MM.1S (cell line): ENCODE results near the gene GRIK1.

ENCODE experiments used
- DNase-seq: peaks from one replicate; pipeline ENCODE4 v3.0.0-alpha.2; 2015
- H2AFZ ChIP-seq: fragments of 300-600 bp; sonication (generic); 2 replicates; pipeline ENCODE4 v1.6.0; 2016; ENCODE audit warnings: antibody characterized with exemption, low read length
- H3F3A ChIP-seq: fragments of 300-600 bp; sonication (generic); 2 replicates; pipeline ENCODE4 v1.6.1; 2016; ENCODE audit warnings: mild to moderate bottlenecking, antibody characterized with exemption, low read length, moderate library complexity, mixed read lengths; ENCODE audit not compliant: insufficient read depth
- H3K27ac ChIP-seq: fragments of 300-600 bp; sonication (generic); 2 replicates; pipeline ENCODE4 v1.5.1; 2016; ENCODE audit warnings: mild to moderate bottlenecking, low read length
- H3K27me3 ChIP-seq: fragments of 300-600 bp; sonication (generic); replicated peaks from 2 replicates; pipeline ENCODE4 v1.6.0; 2016; ENCODE audit warnings: low read length; ENCODE audit not compliant: insufficient read depth
- H3K36me3 ChIP-seq: fragments of 300-600 bp; sonication (generic); replicated peaks from 2 replicates; pipeline ENCODE4 v1.6.1; 2016; ENCODE audit warnings: mild to moderate bottlenecking, low read length, mixed read lengths; ENCODE audit not compliant: insufficient read depth
- H3K4me1 ChIP-seq: fragments of 300-600 bp; sonication (generic); 2 replicates; pipeline ENCODE4 v1.6.1; 2016; ENCODE audit warnings: low read length, mixed read lengths
- H3K4me2 ChIP-seq: fragments of 300-600 bp; sonication (generic); 2 replicates; pipeline ENCODE4 v1.6.0; 2016; ENCODE audit warnings: low read depth, low read length
- H3K4me3 ChIP-seq: fragments of 300-600 bp; sonication (generic); 2 replicates; pipeline ENCODE4 v1.5.1; 2016; ENCODE audit warnings: low read length, mixed read lengths
- H3K79me2 ChIP-seq: fragments of 300-600 bp; sonication (generic); 2 replicates; pipeline ENCODE4 v1.6.1; 2016; ENCODE audit warnings: mixed run types, low read length, mixed read lengths
- H3K9ac ChIP-seq: fragments of 300-600 bp; sonication (generic); 2 replicates; pipeline ENCODE4 v1.6.1; 2016; ENCODE audit warnings: low read length, mixed read lengths
- H3K9me2 ChIP-seq: fragments of 300-600 bp; sonication (generic); replicated peaks from 2 replicates; pipeline ENCODE4 v1.6.1; 2016; ENCODE audit warnings: mild to moderate bottlenecking, low read length, mixed read lengths; ENCODE audit not compliant: insufficient read depth
- H3K9me3 ChIP-seq: fragments of 300-600 bp; sonication (generic); replicated peaks from 2 replicates; pipeline ENCODE4 v1.6.1; 2016; ENCODE audit warnings: mild to moderate bottlenecking, low read length, mixed read lengths; ENCODE audit not compliant: insufficient read depth
- H4K20me1 ChIP-seq: fragments of 300-600 bp; sonication (generic); 2 replicates; pipeline ENCODE4 v1.6.1; 2016; ENCODE audit warnings: mild to moderate bottlenecking, low read length, moderate library complexity, mixed read lengths; ENCODE audit not compliant: insufficient read depth
- CTCF ChIP-seq: fragments of 300-600 bp; sonication (generic); IDR thresholded peaks from 2 replicates; pipeline ENCODE4 v1.5.1; 2016; ENCODE audit warnings: antibody characterized with exemption, low read length, mixed read lengths
- EZH2 ChIP-seq: fragments of 300-600 bp; sonication (generic); optimal IDR thresholded peaks from 2 replicates; pipeline ENCODE3; 2017; ENCODE audit warnings: low read depth, mild to moderate bottlenecking, antibody characterized with exemption, low read length, mixed read lengths
- EZH2phosphoT487 ChIP-seq: fragments of 300-600 bp; sonication (generic); IDR thresholded peaks from 2 replicates; pipeline ENCODE4 v1.6.1; 2018; ENCODE audit warnings: antibody characterized with exemption, low read length

GRIK1 gene

DNA sequence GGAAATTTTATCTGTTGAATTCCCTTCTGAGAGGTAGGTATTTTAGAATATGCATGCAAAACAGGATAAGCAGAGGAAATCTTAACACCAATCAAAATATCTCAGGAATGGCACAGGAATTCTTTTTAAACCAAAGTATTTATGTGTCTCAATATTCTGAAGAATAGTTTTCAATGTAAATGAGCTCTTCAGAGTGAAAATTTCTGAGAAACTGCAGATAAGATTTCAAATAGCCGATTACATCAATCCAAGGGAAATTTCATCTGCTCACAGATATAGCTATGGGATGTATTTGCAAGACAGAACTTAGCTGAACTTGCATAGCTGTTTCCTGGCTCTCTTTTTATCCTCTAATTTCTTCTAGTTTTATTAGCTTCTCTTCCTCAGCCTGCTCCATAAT is 209.5 kb downstream of the GRIK1 start:
- Histone ChIP-seq H3K4me3 (no peak overlapping the region), H3F3A (no peaks in the 10 kb centered on the region), H4K20me1 (no peaks in the 10 kb centered on the region), H3K9me3 (no peaks in the 10 kb centered on the region), H3K9me2 (no peaks in the 10 kb centered on the region), H3K4me1 (no peaks in the 10 kb centered on the region), H3K27ac (no peak overlapping the region), H3K9ac (no peak overlapping the region), H3K4me2 (no peak overlapping the region), H2AFZ (no peak overlapping the region), H3K27me3 (no peaks in the 10 kb centered on the region), H3K36me3 (no peaks in the 10 kb centered on the region), H3K79me2 (no peaks in the 10 kb centered on the region)
- DNase-seq: no peak
- no peak for TF ChIP-seq CTCF

DNA sequence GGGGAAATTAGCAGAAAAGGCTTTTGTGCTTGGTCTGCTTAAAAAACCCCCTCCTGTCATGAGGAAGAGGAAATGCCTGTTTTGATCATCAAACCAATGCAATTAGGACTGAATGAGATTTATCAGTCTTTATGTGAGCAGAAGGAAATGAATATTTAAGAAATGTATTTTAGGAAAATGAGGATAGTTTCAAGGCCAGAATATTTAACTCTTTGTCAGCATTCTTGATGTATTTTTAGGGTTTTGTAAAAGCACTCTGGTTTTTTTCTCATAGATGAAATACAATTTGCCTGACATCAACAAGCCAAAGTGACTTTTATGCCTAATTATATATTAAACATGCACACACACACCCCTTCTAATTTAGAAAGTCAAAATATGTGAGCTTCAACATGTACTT is 213.8 kb downstream of the GRIK1 start:
- DNase-seq: no peak
- H4K20me1 ChIP-seq: no peaks in the 10 kb centered on the region
- no peaks in the 10 kb centered on the region for H3K36me3 ChIP-seq
- no peaks in the 10 kb centered on the region for H3F3A ChIP-seq
- no peaks in the 10 kb centered on the region for H3K4me1 ChIP-seq
- H3K27me3 ChIP-seq: no peaks in the 10 kb centered on the region
- no peak overlapping the region for H3K27ac ChIP-seq
- TF ChIP-seq EZH2: no peak
- no peak for TF ChIP-seq CTCF
- TF ChIP-seq EZH2phosphoT487: no peak
- no peaks in the 10 kb centered on the region for H3K9me2 ChIP-seq
- H2AFZ ChIP-seq: no peak overlapping the region
- no peak overlapping the region for H3K9ac ChIP-seq
- H3K4me3 ChIP-seq: no peak overlapping the region
- no peaks in the 10 kb centered on the region for H3K79me2 ChIP-seq
- H3K4me2 ChIP-seq: no peak overlapping the region
- H3K9me3 ChIP-seq: no peaks in the 10 kb centered on the region

- Histone ChIP-seq H3K36me3 (no peaks in the 10 kb centered on the region), H3K27me3 (no peaks in the 10 kb centered on the region), H3K9me2 (no peaks in the 10 kb centered on the region), H3F3A (no peaks in the 10 kb centered on the region), H3K4me2 (no peak overlapping the region), H3K4me1 (no peaks in the 10 kb centered on the region), H3K27ac (no peak overlapping the region), H2AFZ (no peak overlapping the region), H4K20me1 (no peaks in the 10 kb centered on the region), H3K9me3 (no peaks in the 10 kb centered on the region), H3K9ac (no peak overlapping the region), H3K4me3 (no peak overlapping the region), H3K79me2 (no peaks in the 10 kb centered on the region)
- DNase-seq: no peak
- TF ChIP-seq CTCF: no peak
- no peak for TF ChIP-seq EZH2phosphoT487
- no peak for TF ChIP-seq EZH2
Measured at GRCh38 chr21:29725025-29725736, 214.6 kb downstream of the GRIK1 start.
